ENCODE measurements around the gene DAB2IP.
"Not testable (repeated sequence)": the region's sequence is repeated elsewhere in the genome, so short reads cannot be mapped to it uniquely, and the experiment has no call there.

DAB2IP gene

GRCh38 chr9:121609822-121610637 lies 41.4 kb upstream of the DAB2IP start:
- no peak for TF ChIP-seq CTCF (conservative IDR thresholded peaks at IDR 0.05)

GRCh38 chr9:121610638-121610953 lies 40.8 kb upstream of the DAB2IP start:
- H3K27ac ChIP-seq = no peak overlapping the region
- TF ChIP-seq CTCF (conservative IDR thresholded peaks at IDR 0.05) = no peak

More at GRCh38 chr9:121609822-121610637, 41.4 kb upstream of the DAB2IP start:
- no peak overlapping the region for H3K27ac ChIP-seq

GRCh38 chr9:121612511-121612998 lies 38.9 kb upstream of the DAB2IP start:
- no peak overlapping the region for H3K27ac ChIP-seq
- TF ChIP-seq CTCF (conservative IDR thresholded peaks at IDR 0.05) = no peak

GRCh38 chr9:121613009-121613752 lies 38.3 kb upstream of the DAB2IP start:
- no peak overlapping the region for H3K27ac ChIP-seq
- TF ChIP-seq CTCF (conservative IDR thresholded peaks at IDR 0.05) = no peak

DNA sequence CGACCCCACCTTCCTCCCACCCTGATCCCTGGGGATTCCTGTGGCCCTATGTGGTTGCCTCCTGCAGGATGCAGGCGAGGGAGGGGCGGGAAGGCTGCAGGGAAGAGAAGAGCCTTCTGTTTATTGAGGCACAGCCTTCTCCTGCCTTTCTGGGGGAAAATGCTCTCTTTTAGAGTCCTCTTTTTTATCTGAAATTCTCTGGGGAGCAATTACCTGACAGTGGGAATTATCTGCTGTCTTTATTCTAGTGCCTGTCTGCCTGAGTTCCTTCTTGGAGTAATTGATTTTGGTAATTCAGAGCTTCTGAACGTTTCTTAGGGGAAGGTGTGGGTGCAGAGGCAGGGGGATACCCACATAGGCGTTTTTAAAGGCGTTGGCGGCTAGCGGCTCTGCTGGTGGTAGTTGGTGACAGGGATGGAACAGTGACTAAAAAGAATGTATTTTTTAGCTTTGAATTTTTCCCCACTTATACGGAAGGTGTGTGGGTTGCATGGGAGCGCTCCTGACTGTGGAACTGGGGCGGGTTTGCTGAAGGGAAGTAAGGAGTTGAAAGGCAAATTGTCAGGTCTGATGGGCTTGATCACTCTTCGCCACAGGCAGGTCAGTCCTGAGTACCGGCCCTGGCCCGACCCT lies 35.2 kb upstream of the DAB2IP start:
- H3K27ac ChIP-seq = no peak overlapping the region
- TF ChIP-seq CTCF (conservative IDR thresholded peaks at IDR 0.05) = no peak

DNA sequence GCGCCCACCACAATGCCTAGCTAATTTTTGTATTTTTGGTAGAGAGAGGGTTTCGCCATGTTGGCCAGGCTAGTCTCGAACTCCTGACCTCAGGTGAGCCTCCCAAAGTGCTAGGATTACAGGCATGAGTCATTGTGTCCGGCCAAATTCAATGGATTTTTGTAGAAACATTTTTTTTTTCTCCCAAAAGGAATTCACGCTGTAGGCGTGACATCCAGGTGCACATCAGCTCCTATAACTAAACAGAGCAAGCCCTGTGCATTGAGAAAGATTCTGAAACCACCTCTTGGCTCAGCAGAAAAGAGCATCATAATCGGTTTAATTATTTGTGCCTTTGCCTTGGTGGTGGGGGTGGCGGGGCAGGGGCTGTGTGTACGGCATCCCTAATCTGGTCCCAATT lies 32.9 kb upstream of the DAB2IP start:
- TF ChIP-seq CTCF (conservative IDR thresholded peaks at IDR 0.05) = no peak
- no peak overlapping the region for H3K27ac ChIP-seq

GRCh38 chr9:121618910-121619309 lies 32.5 kb upstream of the DAB2IP start:
- not testable (repeated sequence) for H3K27ac ChIP-seq

All from VCaP (cell line).